Stimulated activated effector memory CD8-positive, alpha-beta T cell treated with anti-CD3 and anti-CD28 coated beads, Interleukin-12 subunit alpha, Interleukin-12 subunit beta, amount 100 ng/mL, for 72 hours (primary cell): ENCODE results near the gene RAB2B.

Experiments used
- ATAC-seq: fragments of 150-1000 bp; cut with Tn5 transposase; 2 replicates; pipeline ENCODE4 v1.10.0; 2021
- DNase-seq, 2 donors: peaks; one replicate each; pipeline ENCODE4 v3.0.0; 2021 to 2022; ENCODE audit warnings: low spot score in 2 of 2
- H3K27ac Mint-ChIP-seq: one replicate; pipeline ENCODE4 v1.8.0; 2022; ENCODE audit warnings: mild to moderate bottlenecking, mixed read lengths
- H3K36me3 Mint-ChIP-seq: one replicate; pipeline ENCODE4 v1.8.0; 2022; ENCODE audit warnings: mild to moderate bottlenecking, mixed read lengths
- H3K4me1 Mint-ChIP-seq: one replicate; pipeline ENCODE4 v1.8.0; 2022; ENCODE audit warnings: mixed read lengths
- H3K4me3 Mint-ChIP-seq: one replicate; pipeline ENCODE4 v1.8.0; 2022; ENCODE audit warnings: mild to moderate bottlenecking, mixed read lengths
- H3K9me3 Mint-ChIP-seq: one replicate; pipeline ENCODE4 v1.8.0; 2022; ENCODE audit warnings: mixed read lengths

The RAB2B gene

GRCh38 chr14:21440859-21441258, 35.9 kb downstream of the RAB2B start:
- peaks cover 37% of the 10 kb centered on the region for H3K4me1 Mint-ChIP-seq
- no peak overlapping the region for H3K27ac Mint-ChIP-seq
- DNase-seq (no peak), ATAC-seq (no peak)
- H3K36me3 Mint-ChIP-seq = peaks cover 26% of the 10 kb centered on the region
- no peak overlapping the region for H3K4me3 Mint-ChIP-seq
- no peaks in the 10 kb centered on the region for H3K9me3 Mint-ChIP-seq

DNA sequence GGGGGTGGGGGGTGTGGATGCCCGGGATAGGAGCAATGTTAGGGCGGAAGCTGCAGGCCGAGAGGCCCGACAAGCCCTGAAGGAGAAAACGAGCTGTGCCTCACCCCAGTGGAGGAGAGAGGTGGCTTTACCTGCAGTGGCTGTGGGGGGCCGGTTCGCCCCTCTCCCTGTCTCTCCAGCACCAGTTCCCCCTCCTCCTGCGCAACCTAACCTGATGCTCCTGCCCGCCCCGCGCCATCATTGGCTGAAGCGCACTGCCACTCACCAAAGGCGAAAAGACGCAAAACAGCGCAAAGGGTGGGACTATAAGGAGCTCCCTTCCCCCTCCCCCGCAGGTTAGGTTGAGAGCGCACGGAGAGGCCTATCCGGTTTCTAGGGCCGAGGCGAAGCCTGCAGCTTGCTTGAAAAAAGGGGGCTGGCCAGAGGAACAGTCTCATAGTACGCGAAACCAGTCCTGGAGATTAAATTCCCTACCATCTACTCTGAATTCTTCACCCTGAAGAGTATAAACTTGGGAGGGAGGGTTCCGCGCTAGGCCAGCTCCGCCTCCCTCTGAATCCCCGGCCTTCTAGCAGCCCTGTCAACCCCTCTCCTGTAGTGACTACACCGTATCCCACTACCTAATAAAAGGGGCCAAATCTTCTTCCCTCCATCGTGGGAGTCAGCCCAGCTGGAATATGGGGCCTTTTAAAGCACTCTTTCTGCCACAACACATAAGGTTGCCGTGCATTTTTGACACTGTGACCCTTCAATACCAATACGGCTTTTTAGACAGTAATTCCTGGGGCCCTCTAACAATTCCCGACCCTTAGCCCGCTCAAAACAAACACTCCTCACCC, 39.5 kb downstream of the RAB2B start:
- Mint-ChIP-seq H3K4me3 (peak overlapping the region; percentile 82), H3K4me1 (peaks cover 45% of the 10 kb centered on the region), H3K9me3 (no peaks in the 10 kb centered on the region), H3K36me3 (peaks cover 26% of the 10 kb centered on the region), H3K27ac (peak overlapping the region; percentile 90)
- ATAC-seq (peak; percentile 99), DNase-seq (peak; percentile 98 to 100)

GRCh38 chr14:21436567-21437062, 40.1 kb downstream of the RAB2B start:
- Mint-ChIP-seq H3K4me3 (peak overlapping the region; percentile 82), H3K4me1 (peaks cover 41% of the 10 kb centered on the region), H3K9me3 (no peaks in the 10 kb centered on the region), H3K27ac (peak overlapping the region; percentile 90), H3K36me3 (peaks cover 23% of the 10 kb centered on the region)
- ATAC-seq = no peak
- DNase-seq = no peak

- no peak overlapping the region for H3K4me3 Mint-ChIP-seq
- peaks cover 30% of the 10 kb centered on the region for H3K4me1 Mint-ChIP-seq
- H3K27ac Mint-ChIP-seq = no peak overlapping the region
- ATAC-seq (no peak), DNase-seq (no peak)
- no peaks in the 10 kb centered on the region for H3K9me3 Mint-ChIP-seq
- peaks cover 77% of the 10 kb centered on the region for H3K36me3 Mint-ChIP-seq
Measured at GRCh38 chr14:21431126-21431525, 45.6 kb downstream of the RAB2B start.

DNA sequence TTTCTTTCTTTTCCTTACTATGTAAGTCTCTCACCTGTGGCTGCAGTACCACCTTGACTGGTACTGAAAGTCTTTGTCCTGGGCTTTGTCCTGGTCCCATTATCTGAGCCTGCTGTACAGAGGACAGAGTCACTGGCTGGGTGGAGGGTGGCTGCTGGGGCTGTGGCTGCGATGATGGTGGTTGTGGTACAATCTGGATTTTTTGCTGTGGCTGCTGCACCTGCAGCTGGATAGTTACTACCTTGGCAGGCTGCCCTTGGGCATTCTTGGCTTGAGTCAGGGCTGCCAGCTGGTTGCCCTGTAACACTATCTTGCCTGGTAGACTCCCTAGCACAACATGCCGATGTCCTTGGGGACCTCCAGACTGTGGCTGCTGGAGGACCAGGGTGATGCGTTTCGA, 47.8 kb downstream of the RAB2B start:
- ATAC-seq (no peak), DNase-seq (no peak)
- Mint-ChIP-seq H3K4me1 (peaks cover 14% of the 10 kb centered on the region), H3K36me3 (peaks cover 88% of the 10 kb centered on the region), H3K27ac (no peak overlapping the region), H3K4me3 (no peak overlapping the region), H3K9me3 (no peaks in the 10 kb centered on the region)

- Mint-ChIP-seq H3K4me1 (peaks cover 8% of the 10 kb centered on the region), H3K27ac (peak overlapping the region; percentile 21), H3K36me3 (peaks cover 100% of the 10 kb centered on the region), H3K9me3 (no peaks in the 10 kb centered on the region), H3K4me3 (no peak overlapping the region)
- DNase-seq = no peak
- no peak for ATAC-seq
Measured at GRCh38 chr14:21426692-21427091, 50.1 kb downstream of the RAB2B start.

- no peaks in the 10 kb centered on the region for H3K9me3 Mint-ChIP-seq
- ATAC-seq (no peak), DNase-seq (no peak)
- no peak overlapping the region for H3K27ac Mint-ChIP-seq
- peaks cover 100% of the 10 kb centered on the region for H3K36me3 Mint-ChIP-seq
- H3K4me3 Mint-ChIP-seq = no peak overlapping the region
- peaks cover under 1% of the 10 kb centered on the region for H3K4me1 Mint-ChIP-seq
Measured at GRCh38 chr14:21419528-21419927, 57.2 kb downstream of the RAB2B start.

GRCh38 chr14:21415329-21415728, 61.4 kb downstream of the RAB2B start:
- Mint-ChIP-seq H3K27ac (no peak overlapping the region), H3K9me3 (no peaks in the 10 kb centered on the region), H3K4me3 (no peak overlapping the region), H3K4me1 (peaks cover 13% of the 10 kb centered on the region), H3K36me3 (peaks cover 100% of the 10 kb centered on the region)
- ATAC-seq (no peak), DNase-seq (no peak)

DNA sequence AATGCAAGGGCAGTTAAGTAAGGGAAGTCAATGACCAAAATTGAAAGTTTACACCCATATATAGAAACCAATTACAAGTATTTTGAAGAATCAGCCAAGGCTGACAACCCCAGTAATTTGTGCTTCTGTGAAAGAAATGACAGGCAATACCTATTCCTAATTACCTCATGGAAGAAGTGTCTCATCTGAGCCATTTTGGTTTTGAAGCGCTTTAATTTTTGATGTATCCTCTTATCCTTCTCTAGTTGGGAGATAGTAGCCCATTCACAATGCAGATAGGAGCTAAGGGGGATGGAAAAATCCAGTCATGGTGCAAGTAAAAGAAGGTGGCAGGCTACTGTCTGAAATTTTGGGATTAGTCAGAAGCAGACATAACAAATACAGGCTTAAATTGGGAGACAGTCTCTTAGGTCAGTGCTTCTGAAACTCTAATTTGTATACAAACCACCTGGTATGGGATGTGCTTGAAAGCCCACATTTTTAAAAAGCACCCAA, 62.6 kb downstream of the RAB2B start:
- Mint-ChIP-seq H3K27ac (peak overlapping the region; percentile 93), H3K4me1 (peaks cover 13% of the 10 kb centered on the region), H3K36me3 (peaks cover 100% of the 10 kb centered on the region), H3K4me3 (peak overlapping the region; percentile 31), H3K9me3 (no peaks in the 10 kb centered on the region)
- peak; percentile 96 for ATAC-seq
- no peak for DNase-seq
